ENCODE measurements around the gene NXPH2.

NXPH2 gene

GRCh38 chr2:138637686-138638085, 142.5 kb downstream of the NXPH2 start:
- H3K4me1 ChIP-seq (ENCODE audit: control insufficient read depth, insufficient read depth, low read length, poor library complexity, severe bottlenecking): no peaks in the 10 kb centered on the region
- no peak overlapping the region for H3K4me3 ChIP-seq (ENCODE audit: extremely low read depth, insufficient read depth, low read length, poor library complexity, severe bottlenecking)
- no CpG with 5 or more reads among the region's 5 CpGs for WGBS, 2 experiments (ENCODE audit: insufficient coverage in 2 of 2)
- no peaks in the 10 kb centered on the region for H3K36me3 ChIP-seq (ENCODE audit: control insufficient read depth, insufficient read depth, low read length)
- no peaks in the 10 kb centered on the region for H3K9me3 ChIP-seq (ENCODE audit: control insufficient read depth, low read length)
- no peak overlapping the region for H3K27ac ChIP-seq (ENCODE audit: low read depth, low read length, severe bottlenecking)

GRCh38 chr2:138637061-138637460, 143.1 kb downstream of the NXPH2 start:
- WGBS, 2 experiments (ENCODE audit: insufficient coverage in 2 of 2): no CpG with 5 or more reads among the region's 4 CpGs
- no peak overlapping the region for H3K4me3 ChIP-seq (ENCODE audit: extremely low read depth, insufficient read depth, low read length, poor library complexity, severe bottlenecking)

GRCh38 chr2:138633049-138633448, 147.1 kb downstream of the NXPH2 start:
- no CpG with 5 or more reads among the region's 1 CpG for WGBS, 2 experiments (ENCODE audit: insufficient coverage in 2 of 2)
- H3K9me3 ChIP-seq (ENCODE audit: control insufficient read depth, low read length): no peaks in the 10 kb centered on the region
- no peaks in the 10 kb centered on the region for H3K4me1 ChIP-seq (ENCODE audit: control insufficient read depth, insufficient read depth, low read length, poor library complexity, severe bottlenecking)
- H3K36me3 ChIP-seq (ENCODE audit: control insufficient read depth, insufficient read depth, low read length): no peaks in the 10 kb centered on the region
- H3K27ac ChIP-seq (ENCODE audit: low read depth, low read length, severe bottlenecking): no peak overlapping the region
- no peak overlapping the region for H3K4me3 ChIP-seq (ENCODE audit: extremely low read depth, insufficient read depth, low read length, poor library complexity, severe bottlenecking)

More at GRCh38 chr2:138637061-138637460, 143.1 kb downstream of the NXPH2 start:
- Histone ChIP-seq H3K4me1 (ENCODE audit: control insufficient read depth, insufficient read depth, low read length, poor library complexity, severe bottlenecking) (no peaks in the 10 kb centered on the region), H3K9me3 (ENCODE audit: control insufficient read depth, low read length) (no peaks in the 10 kb centered on the region), H3K27ac (ENCODE audit: low read depth, low read length, severe bottlenecking) (no peak overlapping the region), H3K36me3 (ENCODE audit: control insufficient read depth, insufficient read depth, low read length) (no peaks in the 10 kb centered on the region)

GRCh38 chr2:138632066-138632620, 148.0 kb downstream of the NXPH2 start:
- WGBS, 2 experiments (ENCODE audit: insufficient coverage in 2 of 2): no CpG with 5 or more reads among the region's 2 CpGs
- no peak overlapping the region for H3K4me3 ChIP-seq (ENCODE audit: extremely low read depth, insufficient read depth, low read length, poor library complexity, severe bottlenecking)

GRCh38 chr2:138630164-138630563, 150.0 kb downstream of the NXPH2 start:
- Histone ChIP-seq H3K4me1 (ENCODE audit: control insufficient read depth, insufficient read depth, low read length, poor library complexity, severe bottlenecking) (no peaks in the 10 kb centered on the region), H3K36me3 (ENCODE audit: control insufficient read depth, insufficient read depth, low read length) (no peaks in the 10 kb centered on the region), H3K4me3 (ENCODE audit: extremely low read depth, insufficient read depth, low read length, poor library complexity, severe bottlenecking) (no peak overlapping the region), H3K9me3 (ENCODE audit: control insufficient read depth, low read length) (no peaks in the 10 kb centered on the region), H3K27ac (ENCODE audit: low read depth, low read length, severe bottlenecking) (no peak overlapping the region)
- WGBS, 2 experiments (ENCODE audit: insufficient coverage in 2 of 2): 85 to 100% methylated on average over 1 of the region's 2 CpGs

More at GRCh38 chr2:138632066-138632620, 148.0 kb downstream of the NXPH2 start:
- H3K9me3 ChIP-seq (ENCODE audit: control insufficient read depth, low read length): no peaks in the 10 kb centered on the region
- no peak overlapping the region for H3K27ac ChIP-seq (ENCODE audit: low read depth, low read length, severe bottlenecking)
- H3K36me3 ChIP-seq (ENCODE audit: control insufficient read depth, insufficient read depth, low read length): no peaks in the 10 kb centered on the region
- H3K4me1 ChIP-seq (ENCODE audit: control insufficient read depth, insufficient read depth, low read length, poor library complexity, severe bottlenecking): no peaks in the 10 kb centered on the region

GRCh38 chr2:138626148-138626547, 154.0 kb downstream of the NXPH2 start:
- H3K4me1 ChIP-seq (ENCODE audit: control insufficient read depth, insufficient read depth, low read length, poor library complexity, severe bottlenecking): no peaks in the 10 kb centered on the region
- H3K27ac ChIP-seq (ENCODE audit: low read depth, low read length, severe bottlenecking): no peak overlapping the region
- H3K4me3 ChIP-seq (ENCODE audit: extremely low read depth, insufficient read depth, low read length, poor library complexity, severe bottlenecking): no peak overlapping the region
- WGBS, 2 experiments (ENCODE audit: insufficient coverage in 2 of 2): 63 to 88% methylated on average over 1 of the region's 1 CpG
- no peaks in the 10 kb centered on the region for H3K36me3 ChIP-seq (ENCODE audit: control insufficient read depth, insufficient read depth, low read length)
- H3K9me3 ChIP-seq (ENCODE audit: control insufficient read depth, low read length): no peaks in the 10 kb centered on the region

GRCh38 chr2:138622613-138623012, 157.6 kb downstream of the NXPH2 start:
- WGBS, 2 experiments (ENCODE audit: insufficient coverage in 2 of 2): 73 to 96% methylated on average over 1 to 2 of the region's 3 CpGs
- Histone ChIP-seq H3K27ac (ENCODE audit: low read depth, low read length, severe bottlenecking) (no peak overlapping the region), H3K4me1 (ENCODE audit: control insufficient read depth, insufficient read depth, low read length, poor library complexity, severe bottlenecking) (no peaks in the 10 kb centered on the region), H3K9me3 (ENCODE audit: control insufficient read depth, low read length) (no peaks in the 10 kb centered on the region), H3K36me3 (ENCODE audit: control insufficient read depth, insufficient read depth, low read length) (no peaks in the 10 kb centered on the region), H3K4me3 (ENCODE audit: extremely low read depth, insufficient read depth, low read length, poor library complexity, severe bottlenecking) (no peak overlapping the region)

GRCh38 chr2:138621139-138621538, 159.1 kb downstream of the NXPH2 start:
- H3K27ac ChIP-seq (ENCODE audit: low read depth, low read length, severe bottlenecking): no peak overlapping the region
- no peak overlapping the region for H3K4me3 ChIP-seq (ENCODE audit: extremely low read depth, insufficient read depth, low read length, poor library complexity, severe bottlenecking)
- H3K9me3 ChIP-seq (ENCODE audit: control insufficient read depth, low read length): no peaks in the 10 kb centered on the region
- no peaks in the 10 kb centered on the region for H3K36me3 ChIP-seq (ENCODE audit: control insufficient read depth, insufficient read depth, low read length)
- WGBS, 2 experiments (ENCODE audit: insufficient coverage in 2 of 2): 86 to 90% methylated on average over 2 of the region's 3 CpGs
- H3K4me1 ChIP-seq (ENCODE audit: control insufficient read depth, insufficient read depth, low read length, poor library complexity, severe bottlenecking): no peaks in the 10 kb centered on the region

- 100% methylated on average over 1 to 2 of the region's 2 CpGs for WGBS, 2 experiments (ENCODE audit: insufficient coverage in 2 of 2)
- Histone ChIP-seq H3K9me3 (ENCODE audit: control insufficient read depth, low read length) (no peaks in the 10 kb centered on the region), H3K4me3 (ENCODE audit: extremely low read depth, insufficient read depth, low read length, poor library complexity, severe bottlenecking) (no peak overlapping the region), H3K4me1 (ENCODE audit: control insufficient read depth, insufficient read depth, low read length, poor library complexity, severe bottlenecking) (no peaks in the 10 kb centered on the region), H3K36me3 (ENCODE audit: control insufficient read depth, insufficient read depth, low read length) (no peaks in the 10 kb centered on the region), H3K27ac (ENCODE audit: low read depth, low read length, severe bottlenecking) (no peak overlapping the region)
Observed at GRCh38 chr2:138620431-138620830, 159.8 kb downstream of the NXPH2 start.
